H1 (cell line): ENCODE results near the gene MYOG.

Source experiments
- CBX8 ChIP-seq: fragments of 300-800, 300-1000 bp; sonication (generic); IDR thresholded peaks from 2 replicates; pipeline ENCODE4 v1.7.1; 2016; ENCODE audit warnings: low read depth, low read length, borderline replicate concordance
- JUND ChIP-seq: IDR thresholded peaks from 2 replicates; pipeline ENCODE4 v1.6.1; 2011; ENCODE audit warnings: mild to moderate bottlenecking, improper control_type of control experiment, low read length
- SIRT6 ChIP-seq: IDR thresholded peaks from one replicate; pipeline ENCODE4 v1.7.1; 2012; ENCODE audit warnings: low read length, inconsistent platforms
- SIX5 ChIP-seq: IDR thresholded peaks from 2 replicates; pipeline ENCODE4 v1.6.1; 2011; ENCODE audit warnings: mild to moderate bottlenecking, low read depth, low read length
- SP4 ChIP-seq: IDR thresholded peaks from 2 replicates; pipeline ENCODE4 v1.6.1; 2012; ENCODE audit warnings: low read length, inconsistent platforms
- TAF1 ChIP-seq: IDR thresholded peaks from 2 replicates; pipeline ENCODE4 v1.6.1; 2011; ENCODE audit warnings: mild to moderate bottlenecking, low read depth, low read length
- TF ChIP-seq, protein P1 (sequence below), 3 experiments: IDR thresholded peaks; 1 replicate in 2 of 3; 2 replicates in 1 of 3; pipeline versions ENCODE4 v1.5.1 to v1.6.1; 2011; ENCODE audit warnings: low read length in 3 of 3, mild to moderate bottlenecking in 3 of 3, inconsistent platforms in 2 of 3, low read depth in 1 of 3, moderate library complexity in 1 of 3; ENCODE audit not compliant: insufficient read depth in 1 of 3; ENCODE audit errors: control extremely low read depth in 1 of 3
- TF ChIP-seq, protein P2 (sequence below): IDR thresholded peaks from 2 replicates; pipeline ENCODE4 v1.6.1; 2011; ENCODE audit warnings: low read length, improper control_type of control experiment

DNA sequence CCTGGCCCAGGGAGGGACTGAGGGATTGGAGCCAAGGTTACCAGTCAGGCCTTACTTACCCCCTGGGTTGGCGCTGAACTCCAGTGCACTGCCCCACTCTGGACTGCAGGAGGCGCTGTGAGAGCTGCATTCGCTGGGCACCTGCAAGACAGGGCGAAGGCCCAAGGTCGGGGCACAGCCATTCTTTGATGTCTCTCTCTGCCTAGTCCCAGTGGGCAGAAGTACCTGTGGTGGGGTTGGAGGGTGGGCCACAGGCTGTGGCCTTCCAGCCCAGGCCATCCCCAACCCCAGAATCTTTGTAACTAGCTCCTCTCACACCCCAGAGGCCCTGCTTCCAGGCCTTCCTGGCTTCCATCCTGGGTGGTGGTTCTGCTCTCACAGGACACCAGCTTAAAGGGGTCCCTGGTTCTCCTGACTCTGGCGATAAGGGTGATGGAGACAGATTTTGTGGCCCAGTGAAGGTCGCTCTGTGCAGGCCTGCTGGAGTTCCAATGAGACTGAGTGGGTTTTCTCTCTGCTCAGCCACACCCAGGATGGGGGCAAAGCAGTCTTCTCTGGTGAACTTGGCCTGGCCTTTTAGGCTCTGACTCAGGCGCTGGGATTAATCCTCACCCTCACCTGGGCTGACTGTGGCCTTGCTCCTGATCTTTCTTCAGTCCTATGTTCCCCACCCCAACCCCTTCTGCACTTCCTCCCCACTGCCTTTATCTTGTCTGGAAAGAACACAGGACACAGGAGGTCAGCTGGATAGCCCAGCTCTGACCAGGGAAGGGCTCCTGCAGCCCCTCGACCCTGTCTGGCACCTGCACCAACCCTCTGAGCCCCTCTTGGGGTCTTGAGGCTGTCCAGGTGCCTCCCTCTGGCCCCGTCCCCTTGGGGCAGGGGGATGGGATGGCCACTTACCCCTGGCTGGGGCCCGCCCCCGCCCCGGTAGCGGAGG, 954 bp downstream of the MYOG start:
- TF ChIP-seq, protein P1, sequence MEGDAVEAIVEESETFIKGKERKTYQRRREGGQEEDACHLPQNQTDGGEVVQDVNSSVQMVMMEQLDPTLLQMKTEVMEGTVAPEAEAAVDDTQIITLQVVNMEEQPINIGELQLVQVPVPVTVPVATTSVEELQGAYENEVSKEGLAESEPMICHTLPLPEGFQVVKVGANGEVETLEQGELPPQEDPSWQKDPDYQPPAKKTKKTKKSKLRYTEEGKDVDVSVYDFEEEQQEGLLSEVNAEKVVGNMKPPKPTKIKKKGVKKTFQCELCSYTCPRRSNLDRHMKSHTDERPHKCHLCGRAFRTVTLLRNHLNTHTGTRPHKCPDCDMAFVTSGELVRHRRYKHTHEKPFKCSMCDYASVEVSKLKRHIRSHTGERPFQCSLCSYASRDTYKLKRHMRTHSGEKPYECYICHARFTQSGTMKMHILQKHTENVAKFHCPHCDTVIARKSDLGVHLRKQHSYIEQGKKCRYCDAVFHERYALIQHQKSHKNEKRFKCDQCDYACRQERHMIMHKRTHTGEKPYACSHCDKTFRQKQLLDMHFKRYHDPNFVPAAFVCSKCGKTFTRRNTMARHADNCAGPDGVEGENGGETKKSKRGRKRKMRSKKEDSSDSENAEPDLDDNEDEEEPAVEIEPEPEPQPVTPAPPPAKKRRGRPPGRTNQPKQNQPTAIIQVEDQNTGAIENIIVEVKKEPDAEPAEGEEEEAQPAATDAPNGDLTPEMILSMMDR (IDR thresholded peaks at IDR 0.05; ENCODE audit: control extremely low read depth in 1 of 3, insufficient read depth in 1 of 3, low read depth in 1 of 3, low read length in 3 of 3): peak; percentile 90 to 96 (median 96)
- TF ChIP-seq SIRT6 (no peak), SIX5 (no peak), JUND (no peak), TAF1 (no peak), CBX8 (no peak), SP4 (no peak)
- TF ChIP-seq, protein P2, sequence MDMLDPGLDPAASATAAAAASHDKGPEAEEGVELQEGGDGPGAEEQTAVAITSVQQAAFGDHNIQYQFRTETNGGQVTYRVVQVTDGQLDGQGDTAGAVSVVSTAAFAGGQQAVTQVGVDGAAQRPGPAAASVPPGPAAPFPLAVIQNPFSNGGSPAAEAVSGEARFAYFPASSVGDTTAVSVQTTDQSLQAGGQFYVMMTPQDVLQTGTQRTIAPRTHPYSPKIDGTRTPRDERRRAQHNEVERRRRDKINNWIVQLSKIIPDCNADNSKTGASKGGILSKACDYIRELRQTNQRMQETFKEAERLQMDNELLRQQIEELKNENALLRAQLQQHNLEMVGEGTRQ: no peak
